Mesodermal cell (in vitro differentiated cells): ENCODE data around the gene GSG1L.

Experiments used
- H3K27ac ChIP-seq: 2 replicates; pipeline ENCODE4 v1.7.0; 2013; ENCODE audit warnings: mild to moderate bottlenecking, low read depth, low read length, moderate library complexity; ENCODE audit not compliant: severe bottlenecking
- H3K36me3 ChIP-seq: 2 replicates; pipeline ENCODE4 v1.7.1; 2013; ENCODE audit warnings: mild to moderate bottlenecking, low read length, moderate library complexity; ENCODE audit not compliant: control insufficient read depth, insufficient read depth
- H3K4me1 ChIP-seq: one replicate; pipeline ENCODE4 v1.7.1; 2013; ENCODE audit warnings: mild to moderate bottlenecking, low read length; ENCODE audit not compliant: insufficient read depth, control insufficient read depth, poor library complexity, severe bottlenecking
- H3K4me3 ChIP-seq: 2 replicates; pipeline ENCODE4 v1.7.0; 2013; ENCODE audit warnings: low read length, control low read depth, mild to moderate bottlenecking; ENCODE audit not compliant: insufficient read depth, poor library complexity, severe bottlenecking; ENCODE audit errors: extremely low read depth
- H3K9me3 ChIP-seq: 2 replicates; pipeline ENCODE4 v1.7.1; 2013; ENCODE audit warnings: mild to moderate bottlenecking, low read length, moderate library complexity; ENCODE audit not compliant: control insufficient read depth
- WGBS, 2 experiments: methylation state at CpG; one replicate each; pipeline ENCODE4 v1.1.5; 2013; ENCODE audit warnings: missing lambda C conversion rate in 2 of 2; ENCODE audit not compliant: insufficient coverage in 2 of 2; 5-methylcytosine and 5-hydroxymethylcytosine counted together

Gene GSG1L

GRCh38 chr16:28040039-28040438 lies 23.5 kb downstream of the GSG1L start:
- Histone ChIP-seq H3K27ac (no peak overlapping the region), H3K4me1 (no peaks in the 10 kb centered on the region), H3K9me3 (no peaks in the 10 kb centered on the region), H3K4me3 (no peak overlapping the region), H3K36me3 (no peaks in the 10 kb centered on the region)
- WGBS, 2 experiments = 47 to 60% methylated on average over 8 of the region's 8 CpGs

GRCh38 chr16:28039493-28039892 lies 24.0 kb downstream of the GSG1L start:
- Histone ChIP-seq H3K4me3 (no peak overlapping the region), H3K27ac (no peak overlapping the region), H3K4me1 (no peaks in the 10 kb centered on the region), H3K9me3 (no peaks in the 10 kb centered on the region), H3K36me3 (no peaks in the 10 kb centered on the region)
- 93 to 95% methylated on average over 10 of the region's 10 CpGs for WGBS, 2 experiments

- Histone ChIP-seq H3K36me3 (no peaks in the 10 kb centered on the region), H3K27ac (no peak overlapping the region), H3K9me3 (no peaks in the 10 kb centered on the region), H3K4me1 (no peaks in the 10 kb centered on the region), H3K4me3 (no peak overlapping the region)
- 91 to 94% methylated on average over 7 to 11 of the region's 12 CpGs for WGBS, 2 experiments
Measured at GRCh38 chr16:28038409-28038808, 25.1 kb downstream of the GSG1L start.

DNA sequence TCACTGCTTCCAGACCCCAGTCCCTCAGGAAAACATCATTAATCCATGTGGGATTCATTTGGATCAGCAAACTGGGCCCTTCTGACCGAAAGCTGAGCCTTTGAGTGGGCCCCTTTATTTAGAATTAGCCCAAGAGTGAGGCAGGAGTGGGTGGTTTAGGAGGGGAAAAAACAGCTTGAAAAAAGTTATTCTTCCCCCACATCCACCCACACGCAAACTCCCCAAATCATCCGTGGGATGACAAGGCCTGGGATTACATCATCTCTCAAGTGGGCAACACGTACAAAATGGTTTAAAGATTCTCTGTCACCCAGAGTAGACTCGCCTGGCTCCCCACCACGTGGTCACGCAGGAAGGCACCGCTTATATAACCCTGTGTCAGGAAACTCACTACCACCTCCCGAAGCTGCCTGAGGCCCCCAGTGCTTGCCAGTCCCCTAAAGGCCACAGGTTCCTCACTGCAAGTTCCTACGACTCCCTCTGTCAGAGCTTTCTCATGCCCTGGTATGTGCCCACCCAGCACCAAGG lies 27.6 kb downstream of the GSG1L start:
- Histone ChIP-seq H3K36me3 (no peaks in the 10 kb centered on the region), H3K9me3 (no peaks in the 10 kb centered on the region), H3K4me1 (no peaks in the 10 kb centered on the region), H3K27ac (no peak overlapping the region), H3K4me3 (no peak overlapping the region)
- WGBS, 2 experiments = 87 to 94% methylated on average over 7 to 8 of the region's 10 CpGs

DNA sequence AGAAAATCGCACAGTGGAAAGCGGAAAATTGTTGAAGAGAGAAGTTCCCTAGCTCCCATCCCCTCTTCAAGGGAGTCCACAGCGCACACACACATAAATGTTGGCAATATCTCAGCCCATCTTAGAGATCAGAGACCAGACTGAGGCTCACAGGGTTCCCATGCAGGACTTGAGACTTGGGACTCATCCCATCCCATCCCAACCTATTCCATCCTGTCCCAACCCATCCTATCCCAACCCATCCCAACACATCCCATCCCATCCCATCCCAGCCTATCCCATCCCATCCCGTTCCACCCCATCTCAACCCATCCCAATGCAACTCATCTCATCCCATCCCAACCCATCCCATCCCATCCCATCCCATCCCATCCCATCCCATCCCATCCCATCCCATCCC lies 29.6 kb downstream of the GSG1L start:
- Histone ChIP-seq H3K9me3 (no peaks in the 10 kb centered on the region), H3K4me1 (no peaks in the 10 kb centered on the region), H3K36me3 (no peaks in the 10 kb centered on the region), H3K27ac (no peak overlapping the region), H3K4me3 (no peak overlapping the region)
- WGBS, 2 experiments = 89% methylated on average over 1 of the region's 4 CpGs

DNA sequence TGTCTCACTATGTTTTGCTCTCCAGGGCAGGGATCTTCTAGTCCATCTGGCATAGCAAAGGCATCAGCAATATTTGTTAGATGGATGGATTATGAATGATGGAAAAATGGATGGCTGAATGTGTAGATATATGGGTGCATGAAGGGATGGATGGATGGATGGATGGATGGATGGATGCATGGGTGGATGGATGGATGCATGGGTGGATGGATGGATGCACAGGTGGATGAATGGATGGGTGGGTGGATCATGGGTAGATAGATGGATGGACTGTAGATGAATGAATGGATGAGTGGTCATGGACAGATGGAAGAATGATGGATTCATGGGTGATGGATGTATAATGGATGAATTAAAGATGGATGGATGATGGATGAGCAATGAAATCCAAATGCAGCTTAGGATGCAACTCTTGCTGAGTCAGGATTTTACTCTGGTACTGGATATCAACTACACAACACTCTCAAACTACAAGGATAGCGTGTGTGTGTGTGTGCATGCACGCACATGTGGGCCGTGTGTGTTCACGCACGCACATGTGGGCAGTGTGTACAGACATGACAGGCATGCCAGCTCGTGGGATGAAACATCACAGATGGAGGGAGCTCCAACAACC lies 34.0 kb downstream of the GSG1L start:
- Histone ChIP-seq H3K4me3 (no peak overlapping the region), H3K9me3 (peaks cover 4% of the 10 kb centered on the region), H3K27ac (no peak overlapping the region), H3K4me1 (no peaks in the 10 kb centered on the region), H3K36me3 (no peaks in the 10 kb centered on the region)
- 85 to 87% methylated on average over 5 to 6 of the region's 6 CpGs for WGBS, 2 experiments

GRCh38 chr16:28027055-28027454 lies 36.5 kb downstream of the GSG1L start:
- no peaks in the 10 kb centered on the region for H3K36me3 ChIP-seq
- H3K4me1 ChIP-seq = no peaks in the 10 kb centered on the region
- H3K27ac ChIP-seq = no peak overlapping the region
- 86% methylated on average over 1 of the region's 3 CpGs; no CpG with 5 or more reads in 1 of the 2 experiments for WGBS, 2 experiments
- H3K9me3 ChIP-seq = peaks cover 4% of the 10 kb centered on the region
- no peak overlapping the region for H3K4me3 ChIP-seq

DNA sequence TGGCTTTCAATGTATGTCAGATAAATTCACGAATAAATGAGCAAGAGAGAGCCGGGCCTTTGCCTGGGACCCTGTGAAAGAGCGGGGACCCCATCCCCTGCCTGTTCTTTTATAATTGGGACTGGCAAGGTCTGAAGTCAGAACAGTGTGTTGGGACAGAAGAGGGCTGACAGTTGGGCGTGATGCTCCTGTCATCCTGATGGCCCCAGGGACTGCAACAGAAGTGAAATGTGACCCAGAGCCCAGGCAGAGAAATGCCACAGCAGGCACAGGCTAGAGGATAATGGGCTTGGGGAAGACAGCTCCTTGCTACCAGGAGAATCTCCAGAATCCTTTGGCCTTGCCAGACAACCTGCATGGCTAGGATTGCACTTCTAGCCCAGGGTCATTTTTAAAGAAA lies 37.9 kb downstream of the GSG1L start:
- H3K9me3 ChIP-seq = peaks cover 4% of the 10 kb centered on the region
- H3K27ac ChIP-seq = no peak overlapping the region
- no peak overlapping the region for H3K4me3 ChIP-seq
- H3K36me3 ChIP-seq = no peaks in the 10 kb centered on the region
- 82 to 89% methylated on average over 4 of the region's 4 CpGs for WGBS, 2 experiments
- no peaks in the 10 kb centered on the region for H3K4me1 ChIP-seq

- no peak overlapping the region for H3K4me3 ChIP-seq
- H3K27ac ChIP-seq = no peak overlapping the region
- WGBS, 2 experiments = 82 to 85% methylated on average over 5 of the region's 5 CpGs
- H3K4me1 ChIP-seq = no peaks in the 10 kb centered on the region
- H3K9me3 ChIP-seq = no peaks in the 10 kb centered on the region
- H3K36me3 ChIP-seq = no peaks in the 10 kb centered on the region
Measured at GRCh38 chr16:28019218-28019617, 44.3 kb downstream of the GSG1L start.

DNA sequence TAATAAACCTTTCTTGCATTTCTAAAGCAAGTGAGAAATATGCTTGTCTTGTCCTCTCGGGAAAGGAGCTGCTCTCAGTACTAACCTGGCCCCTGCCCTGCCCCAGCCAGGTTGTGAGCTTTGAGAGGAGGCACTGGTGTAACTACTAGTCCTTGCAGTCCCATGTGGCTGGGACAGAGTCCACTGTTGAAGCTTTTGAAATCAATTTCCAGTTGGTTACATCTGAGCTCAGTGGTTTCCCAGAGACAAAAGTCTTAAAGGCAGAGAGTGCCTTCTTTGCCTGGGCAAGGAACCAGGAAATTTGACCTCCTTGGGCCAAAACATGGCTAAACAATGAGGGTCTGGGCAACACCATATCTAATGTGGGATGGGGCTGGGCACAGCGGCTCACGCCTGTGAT lies 48.7 kb downstream of the GSG1L start:
- Histone ChIP-seq H3K36me3 (no peaks in the 10 kb centered on the region), H3K9me3 (no peaks in the 10 kb centered on the region), H3K27ac (no peak overlapping the region), H3K4me3 (no peak overlapping the region), H3K4me1 (no peaks in the 10 kb centered on the region)
- 67 to 83% methylated on average over 1 to 2 of the region's 3 CpGs for WGBS, 2 experiments

DNA sequence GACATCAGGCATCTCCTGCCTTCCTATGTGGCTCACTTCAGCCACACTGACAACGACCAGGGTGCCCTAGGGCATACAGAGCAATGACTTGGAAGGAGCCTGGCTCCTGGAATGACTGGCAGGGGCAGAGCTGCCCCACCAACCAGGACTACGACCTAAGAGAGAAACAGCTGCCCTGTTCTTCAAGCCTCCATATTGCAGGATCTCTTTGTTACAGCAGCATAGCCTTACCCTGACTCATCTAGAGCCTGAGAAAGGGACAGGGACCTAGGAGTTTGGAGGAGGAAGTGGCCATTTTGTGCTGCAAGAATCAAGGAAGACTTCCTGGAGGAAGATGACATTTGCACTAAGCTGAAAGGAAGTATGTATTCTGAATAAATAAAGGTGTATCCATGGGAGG lies 49.6 kb downstream of the GSG1L start:
- 80 to 86% methylated on average over 1 of the region's 2 CpGs for WGBS, 2 experiments
- no peaks in the 10 kb centered on the region for H3K4me1 ChIP-seq
- no peaks in the 10 kb centered on the region for H3K9me3 ChIP-seq
- no peaks in the 10 kb centered on the region for H3K36me3 ChIP-seq
- H3K4me3 ChIP-seq = no peak overlapping the region
- no peak overlapping the region for H3K27ac ChIP-seq
